Karpas-422 (cell line): ENCODE results near the gene CACNA1E. TPM values are rescaled to one million over a fixed set of nuclear protein-coding genes. Genes with fewer than 3 reads are reported as not detected.

Experiments
- DNase-seq: peaks from one replicate; pipeline ENCODE4 v3.0.0-alpha.2; 2015
- H2AFZ ChIP-seq: fragments of 200-600 bp; sonication (generic); 2 replicates; pipeline ENCODE4 v1.6.1; 2014; ENCODE audit warnings: antibody characterized with exemption, low read length, mixed read lengths
- H3K27ac ChIP-seq: fragments of 200-600 bp; sonication (generic); 2 replicates; pipeline ENCODE4 v1.5.1; 2014; ENCODE audit warnings: mild to moderate bottlenecking, low read length, moderate library complexity
- H3K27me3 ChIP-seq: fragments of 200-600 bp; sonication (generic); 2 replicates; pipeline ENCODE4 v1.6.1; 2014; ENCODE audit warnings: low read length, mixed read lengths
- H3K36me3 ChIP-seq: fragments of 200-600 bp; sonication (generic); 2 replicates; pipeline ENCODE4 v1.6.1; 2014; ENCODE audit warnings: low read length, mixed read lengths; ENCODE audit not compliant: insufficient read depth
- H3K4me1 ChIP-seq: fragments of 200-600 bp; sonication (generic); 2 replicates; pipeline ENCODE4 v1.6.1; 2014; ENCODE audit warnings: mild to moderate bottlenecking, low read length, mixed read lengths
- H3K4me2 ChIP-seq: fragments of 200-600 bp; sonication (generic); 2 replicates; pipeline ENCODE4 v1.6.1; 2014; ENCODE audit warnings: low read length, low read depth, mild to moderate bottlenecking; ENCODE audit not compliant: poor library complexity, severe bottlenecking
- H3K4me3 ChIP-seq: fragments of 200-600 bp; sonication (generic); 2 replicates; pipeline ENCODE4 v1.5.1; 2014; ENCODE audit warnings: mild to moderate bottlenecking, antibody characterized with exemption, low read length, mixed read lengths
- H3K79me2 ChIP-seq: fragments of 200-600 bp; sonication (generic); 2 replicates; pipeline ENCODE4 v1.6.1; 2014; ENCODE audit warnings: mild to moderate bottlenecking, low read length, mixed read lengths
- H3K9ac ChIP-seq: fragments of 200-600 bp; sonication (generic); 2 replicates; pipeline ENCODE4 v1.6.0; 2014; ENCODE audit warnings: low read length
- H3K9me2 ChIP-seq: fragments of 200-600 bp; sonication (generic), shearing (Covaris generic); replicated peaks from 2 replicates; pipeline ENCODE4 v1.6.0; 2014; ENCODE audit warnings: mild to moderate bottlenecking, low read length, moderate library complexity; ENCODE audit not compliant: insufficient read depth
- H3K9me3 ChIP-seq: fragments of 300-700, 200-600 bp; sonication (generic); 2 replicates; pipeline ENCODE4 v1.6.1; 2014; ENCODE audit warnings: low read length, mixed read lengths
- H4K20me1 ChIP-seq: fragments of 200-600 bp; sonication (generic); 2 replicates; pipeline ENCODE4 v1.6.1; 2014; ENCODE audit warnings: mild to moderate bottlenecking, antibody characterized with exemption, low read length, low read depth; ENCODE audit not compliant: insufficient read depth
- total RNA-seq: library from RNA; depleted of rRNA; stranded (reverse); fragments of >200 nt; shearing (Covaris generic); gene quantifications from 2 replicates; pipeline ENCODE4 v1.2.3, GENCODE V29; 2014; ENCODE audit warnings: low replicate concordance

Gene CACNA1E
- total RNA-seq, 1 experiment from 2014 or later = not detected

GRCh38 chr1:181675091-181675917, 192.0 kb downstream of the CACNA1E start:
- H3K9ac ChIP-seq = no peak overlapping the region
- no peaks in the 10 kb centered on the region for H3K9me3 ChIP-seq
- no peak overlapping the region for H3K27ac ChIP-seq
- H3K36me3 ChIP-seq = no peaks in the 10 kb centered on the region
- no peak for DNase-seq
- no peaks in the 10 kb centered on the region for H4K20me1 ChIP-seq
- no peaks in the 10 kb centered on the region for H3K9me2 ChIP-seq
- no peak overlapping the region for H3K4me2 ChIP-seq
- H3K27me3 ChIP-seq = no peaks in the 10 kb centered on the region
- no peaks in the 10 kb centered on the region for H3K4me1 ChIP-seq
- H2AFZ ChIP-seq = no peak overlapping the region
- H3K4me3 ChIP-seq = no peak overlapping the region
- no peaks in the 10 kb centered on the region for H3K79me2 ChIP-seq

GRCh38 chr1:181675918-181676190, 192.5 kb downstream of the CACNA1E start:
- Histone ChIP-seq H3K4me3 (no peak overlapping the region), H3K27ac (no peak overlapping the region), H3K4me2 (no peak overlapping the region), H2AFZ (no peak overlapping the region), H3K9me3 (no peaks in the 10 kb centered on the region), H3K36me3 (no peaks in the 10 kb centered on the region), H3K79me2 (no peaks in the 10 kb centered on the region), H3K4me1 (no peaks in the 10 kb centered on the region), H4K20me1 (no peaks in the 10 kb centered on the region), H3K27me3 (no peaks in the 10 kb centered on the region), H3K9ac (no peak overlapping the region), H3K9me2 (no peaks in the 10 kb centered on the region)
- DNase-seq = no peak

- no peaks in the 10 kb centered on the region for H3K79me2 ChIP-seq
- H3K27me3 ChIP-seq = no peaks in the 10 kb centered on the region
- H2AFZ ChIP-seq = no peak overlapping the region
- H3K9me3 ChIP-seq = no peaks in the 10 kb centered on the region
- no peak overlapping the region for H3K27ac ChIP-seq
- H3K4me3 ChIP-seq = no peak overlapping the region
- no peak overlapping the region for H3K9ac ChIP-seq
- no peaks in the 10 kb centered on the region for H3K36me3 ChIP-seq
- peak; percentile 75 for DNase-seq
- no peaks in the 10 kb centered on the region for H3K4me1 ChIP-seq
- H3K4me2 ChIP-seq = no peak overlapping the region
- H4K20me1 ChIP-seq = no peaks in the 10 kb centered on the region
- no peaks in the 10 kb centered on the region for H3K9me2 ChIP-seq
Measured at GRCh38 chr1:181676269-181676668, 193.0 kb downstream of the CACNA1E start.

- H3K4me1 ChIP-seq = no peaks in the 10 kb centered on the region
- H3K27me3 ChIP-seq = no peaks in the 10 kb centered on the region
- no peaks in the 10 kb centered on the region for H3K79me2 ChIP-seq
- no peaks in the 10 kb centered on the region for H4K20me1 ChIP-seq
- H3K4me3 ChIP-seq = no peak overlapping the region
- no peaks in the 10 kb centered on the region for H3K36me3 ChIP-seq
- no peak for DNase-seq
- no peak overlapping the region for H2AFZ ChIP-seq
- no peaks in the 10 kb centered on the region for H3K9me3 ChIP-seq
- H3K9me2 ChIP-seq = no peaks in the 10 kb centered on the region
- H3K27ac ChIP-seq = no peak overlapping the region
- no peak overlapping the region for H3K9ac ChIP-seq
- no peak overlapping the region for H3K4me2 ChIP-seq
Measured at GRCh38 chr1:181680332-181680731, 197.0 kb downstream of the CACNA1E start.

GRCh38 chr1:181680871-181681270, 197.6 kb downstream of the CACNA1E start:
- no peak overlapping the region for H2AFZ ChIP-seq
- no peaks in the 10 kb centered on the region for H3K4me1 ChIP-seq
- no peaks in the 10 kb centered on the region for H4K20me1 ChIP-seq
- no peak overlapping the region for H3K4me2 ChIP-seq
- no peaks in the 10 kb centered on the region for H3K79me2 ChIP-seq
- no peaks in the 10 kb centered on the region for H3K9me3 ChIP-seq
- no peak overlapping the region for H3K9ac ChIP-seq
- H3K4me3 ChIP-seq = no peak overlapping the region
- H3K27ac ChIP-seq = no peak overlapping the region
- H3K27me3 ChIP-seq = no peaks in the 10 kb centered on the region
- H3K36me3 ChIP-seq = no peaks in the 10 kb centered on the region
- no peaks in the 10 kb centered on the region for H3K9me2 ChIP-seq
- DNase-seq = no peak

GRCh38 chr1:181685211-181685610, 201.9 kb downstream of the CACNA1E start:
- Histone ChIP-seq H3K27me3 (no peaks in the 10 kb centered on the region), H3K36me3 (no peaks in the 10 kb centered on the region), H3K4me2 (no peak overlapping the region), H3K9me3 (no peaks in the 10 kb centered on the region), H2AFZ (no peak overlapping the region), H3K4me1 (no peaks in the 10 kb centered on the region), H3K9ac (no peak overlapping the region), H4K20me1 (no peaks in the 10 kb centered on the region), H3K4me3 (no peak overlapping the region), H3K79me2 (no peaks in the 10 kb centered on the region), H3K9me2 (no peaks in the 10 kb centered on the region), H3K27ac (no peak overlapping the region)
- no peak for DNase-seq

GRCh38 chr1:181701891-181702290, 218.6 kb downstream of the CACNA1E start:
- no peak for DNase-seq
- Histone ChIP-seq H3K4me1 (no peaks in the 10 kb centered on the region), H3K79me2 (no peaks in the 10 kb centered on the region), H4K20me1 (no peaks in the 10 kb centered on the region), H3K27ac (no peak overlapping the region), H2AFZ (no peak overlapping the region), H3K9me2 (no peaks in the 10 kb centered on the region), H3K27me3 (no peaks in the 10 kb centered on the region; the same call in 1 of the 2 replicates), H3K9me3 (no peaks in the 10 kb centered on the region), H3K36me3 (no peaks in the 10 kb centered on the region), H3K4me2 (no peak overlapping the region), H3K4me3 (no peak overlapping the region), H3K9ac (no peak overlapping the region)

- Histone ChIP-seq H3K9me3 (no peaks in the 10 kb centered on the region), H3K9ac (no peak overlapping the region), H3K27ac (no peak overlapping the region), H3K4me2 (no peak overlapping the region), H3K4me3 (no peak overlapping the region), H2AFZ (no peak overlapping the region), H4K20me1 (no peaks in the 10 kb centered on the region), H3K9me2 (no peaks in the 10 kb centered on the region), H3K36me3 (no peaks in the 10 kb centered on the region), H3K79me2 (no peaks in the 10 kb centered on the region), H3K27me3 (no peaks in the 10 kb centered on the region; the same call in 1 of the 2 replicates), H3K4me1 (no peaks in the 10 kb centered on the region)
- DNase-seq = no peak
Measured at GRCh38 chr1:181704546-181704945, 221.2 kb downstream of the CACNA1E start.
